ENCODE results near the gene TRANK1. TPM values are rescaled to one million over a fixed set of nuclear protein-coding genes. Genes with fewer than 3 reads are reported as not detected.
"Not testable (repeated sequence)": the region's sequence is repeated elsewhere in the genome, so short reads cannot be mapped to it uniquely, and the experiment has no call there.

The TRANK1 gene
- total and polyA plus RNA-seq, 12 donors, result 5.0 to 28.0 (median 14.0) TPM

- Histone ChIP-seq H3K9me3 (replicated peaks in 1 of 3) (no peaks in the 10 kb centered on the region), H3K4me1 (replicated peaks in 1 of 2) (no peaks in the 10 kb centered on the region), H3K27ac (no peak overlapping the region), H3K27me3 (no peaks in the 10 kb centered on the region), H3K36me3 (replicated peaks in 1 of 2) (no peaks in the 10 kb centered on the region), H3K4me3 (no peak overlapping the region)
- WGBS, 4 donors, result 29 to 51% (median 43%) methylated on average over 3 of the region's 3 CpGs
- DNase-seq, result peak in 1 of 7 donors; percentile 27
- TF ChIP-seq POLR2A (IDR thresholded peaks at IDR 0.05) (no peak), CTCF (IDR thresholded peaks at IDR 0.05) (no peak)
- intact Hi-C loops (cut with DNase I), result loop anchor here (10.0 kb wide), 2 partner anchors 53 to 223 kb away; no protein-coding TSS in a partner anchor
Measured at GRCh38 chr3:36957862-36958686, 13.2 kb upstream of the TRANK1 start.

GRCh38 chr3:36957063-36957462 lies 12.2 kb upstream of the TRANK1 start:
- Histone ChIP-seq H3K27me3 (no peaks in the 10 kb centered on the region), H3K27ac (no peak overlapping the region), H3K36me3 (replicated peaks in 1 of 2) (no peaks in the 10 kb centered on the region), H3K4me1 (replicated peaks in 1 of 2) (no peaks in the 10 kb centered on the region), H3K4me3 (no peak overlapping the region), H3K9me3 (replicated peaks in 1 of 3) (no peaks in the 10 kb centered on the region)
- intact Hi-C loops (cut with DNase I), result loop anchor here (10.0 kb wide), 2 partner anchors 52 to 222 kb away; no protein-coding TSS in a partner anchor
- WGBS, 4 donors, result 92 to 100% (median 95%) methylated on average over 1 of the region's 1 CpG
- DNase-seq, result no peak
- TF ChIP-seq CTCF (IDR thresholded peaks at IDR 0.05), result no peak
- no peak for TF ChIP-seq POLR2A (IDR thresholded peaks at IDR 0.05)

- TF ChIP-seq CTCF (IDR thresholded peaks at IDR 0.05), result no peak
- no peak for TF ChIP-seq POLR2A (IDR thresholded peaks at IDR 0.05)
- DNase-seq, result no peak
- Histone ChIP-seq H3K27me3 (no peaks in the 10 kb centered on the region), H3K4me3 (no peak overlapping the region), H3K27ac (no peak overlapping the region), H3K4me1 (replicated peaks in 1 of 2) (no peaks in the 10 kb centered on the region), H3K9me3 (replicated peaks in 1 of 3) (no peaks in the 10 kb centered on the region), H3K36me3 (replicated peaks in 1 of 2) (no peaks in the 10 kb centered on the region)
- intact Hi-C loops (cut with DNase I), result loop anchor here (10.0 kb wide), 2 partner anchors 51 to 221 kb away; no protein-coding TSS in a partner anchor
- WGBS, 4 donors, result 71 to 86% (median 81%) methylated on average over 3 of the region's 3 CpGs
Measured at GRCh38 chr3:36956155-36956554, 11.3 kb upstream of the TRANK1 start.

- TF ChIP-seq POLR2A (IDR thresholded peaks at IDR 0.05), result no peak
- no peak for TF ChIP-seq CTCF (IDR thresholded peaks at IDR 0.05)
- H3K4me1 ChIP-seq (replicated peaks in 1 of 2), result no peaks in the 10 kb centered on the region
- no peaks in the 10 kb centered on the region for H3K9me3 ChIP-seq (replicated peaks in 1 of 3)
- H3K36me3 ChIP-seq (replicated peaks in 1 of 2), result no peaks in the 10 kb centered on the region
- DNase-seq, result no peak
- H3K4me3 ChIP-seq, result no peak overlapping the region
- no peaks in the 10 kb centered on the region for H3K27me3 ChIP-seq
- intact Hi-C loops (cut with DNase I), result loop anchor here (10.0 kb wide), 2 partner anchors 50 to 220 kb away; no protein-coding TSS in a partner anchor
- H3K27ac ChIP-seq, result no peak overlapping the region
Measured at GRCh38 chr3:36954452-36955134, 9.7 kb upstream of the TRANK1 start.

- H3K4me1 ChIP-seq (replicated peaks in 1 of 2); DNase-seq; H3K36me3 ChIP-seq (replicated peaks in 1 of 2); intact Hi-C loops (cut with DNase I); H3K27me3 ChIP-seq; H3K4me3 ChIP-seq; H3K27ac ChIP-seq; H3K9me3 ChIP-seq (replicated peaks in 1 of 3): not testable (repeated sequence)
- WGBS, 4 donors, result 84 to 93% (median 89%) methylated on average over 5 of the region's 5 CpGs
Measured at GRCh38 chr3:36947814-36948213, 3.0 kb upstream of the TRANK1 start.

All from adrenal gland (tissue), 12 donors.